GM21786 (cell line): ENCODE results near the gene EEFSEC.

Experiments
- ATAC-seq: cut with Tn5 transposase; IDR thresholded peaks from one replicate; pipeline ENCODE4 v1.9.1; 2021; ENCODE audit not compliant: unreplicated experiment

The EEFSEC gene

GRCh38 chr3:128240232-128240631 is 87.0 kb downstream of the EEFSEC start:
- no peak for ATAC-seq

GRCh38 chr3:128241741-128242140 is 88.5 kb downstream of the EEFSEC start:
- no peak for ATAC-seq

GRCh38 chr3:128242818-128243601 is 89.7 kb downstream of the EEFSEC start:
- ATAC-seq: no peak

- ATAC-seq: no peak
Measured at GRCh38 chr3:128243602-128244504, 90.6 kb downstream of the EEFSEC start.

GRCh38 chr3:128245460-128245859 is 92.2 kb downstream of the EEFSEC start:
- ATAC-seq: no peak

- no peak for ATAC-seq
Measured at GRCh38 chr3:128247666-128248409, 94.6 kb downstream of the EEFSEC start.

- ATAC-seq: no peak
Measured at GRCh38 chr3:128252083-128252482, 98.8 kb downstream of the EEFSEC start.

- no peak for ATAC-seq
Measured at GRCh38 chr3:128253150-128253549, 99.9 kb downstream of the EEFSEC start.

GRCh38 chr3:128254066-128254590 is 100.8 kb downstream of the EEFSEC start:
- no peak for ATAC-seq

GRCh38 chr3:128254967-128255366 is 101.7 kb downstream of the EEFSEC start:
- no peak for ATAC-seq

- ATAC-seq: no peak
Measured at GRCh38 chr3:128256131-128256530, 102.8 kb downstream of the EEFSEC start.

- ATAC-seq: no peak
Measured at GRCh38 chr3:128257632-128258031, 104.4 kb downstream of the EEFSEC start.

- ATAC-seq: no peak
Measured at GRCh38 chr3:128260275-128260674, 107.0 kb downstream of the EEFSEC start.

- ATAC-seq: no peak
Measured at GRCh38 chr3:128262457-128262856, 109.2 kb downstream of the EEFSEC start.

- ATAC-seq: no peak
Measured at GRCh38 chr3:128263118-128263517, 109.8 kb downstream of the EEFSEC start.

- no peak for ATAC-seq
Measured at GRCh38 chr3:128263946-128264345, 110.7 kb downstream of the EEFSEC start.

- ATAC-seq: no peak
Measured at GRCh38 chr3:128266453-128266852, 113.2 kb downstream of the EEFSEC start.

- no peak for ATAC-seq
Measured at GRCh38 chr3:128267541-128267940, 114.3 kb downstream of the EEFSEC start.

- ATAC-seq: no peak
Measured at GRCh38 chr3:128269006-128269775, 115.9 kb downstream of the EEFSEC start.

GRCh38 chr3:128269796-128270195 is 116.5 kb downstream of the EEFSEC start:
- ATAC-seq: no peak
